ENCODE measurements around the gene TRIM23. TPM values are rescaled to one million over a fixed set of nuclear protein-coding genes. Genes with fewer than 3 reads are reported as not detected.

Gene TRIM23

Small RNAs within 50 kb of the gene (small RNA-seq; reads per million reads assigned to genes)
- not detected for gene RNU6-540P (ENCODE audit: insufficient read depth)

All from mesendoderm (in vitro differentiated cells).